ENCODE data around the gene ARSG. TPM values are rescaled to one million over a fixed set of nuclear protein-coding genes. Genes with fewer than 3 reads are reported as not detected.

ARSG gene
- total and polyA plus RNA-seq, 2 of the 13 experiments (the other 11 are each of a cell fraction or from before 2014, with no cell fraction given): 3.7 to 15.2 TPM

DNA sequence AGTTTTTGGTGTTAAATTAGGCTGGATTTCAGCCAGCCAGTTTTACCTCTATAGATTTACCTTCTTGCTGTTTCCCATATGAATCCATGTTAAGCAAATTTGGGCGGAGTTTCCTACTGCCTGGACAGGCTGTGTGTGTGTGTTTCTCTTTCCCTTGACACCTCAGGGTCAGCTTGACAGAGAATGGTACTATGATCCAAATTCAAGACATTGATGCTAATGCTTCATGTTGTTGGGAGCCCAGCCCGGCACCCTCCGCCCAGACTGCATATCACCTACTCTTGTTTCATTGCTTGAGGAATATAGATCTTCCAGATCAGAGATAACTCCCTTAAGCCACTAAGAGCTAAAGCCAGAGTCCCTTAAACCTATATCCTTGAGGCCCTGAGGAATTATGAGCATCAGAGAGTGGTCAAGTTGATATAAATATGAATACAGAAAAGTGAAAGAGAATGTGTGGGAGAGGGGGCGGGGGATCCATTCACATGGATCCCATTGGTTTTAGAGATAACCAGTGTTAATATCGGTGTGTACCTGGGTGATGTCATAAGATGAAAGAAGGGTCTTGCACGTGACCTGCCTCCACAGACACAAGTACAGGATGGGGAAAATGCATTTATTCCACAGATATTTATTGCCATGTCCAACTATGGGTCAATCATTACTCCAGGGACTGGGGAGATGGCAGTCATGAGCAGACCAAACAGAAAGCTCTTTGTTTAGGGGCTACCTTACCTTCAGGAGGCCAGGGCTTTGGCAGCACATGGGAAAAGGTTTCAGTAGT lies 96.3 kb downstream of the ARSG start (continued):
- TF ChIP-seq, protein P1, sequence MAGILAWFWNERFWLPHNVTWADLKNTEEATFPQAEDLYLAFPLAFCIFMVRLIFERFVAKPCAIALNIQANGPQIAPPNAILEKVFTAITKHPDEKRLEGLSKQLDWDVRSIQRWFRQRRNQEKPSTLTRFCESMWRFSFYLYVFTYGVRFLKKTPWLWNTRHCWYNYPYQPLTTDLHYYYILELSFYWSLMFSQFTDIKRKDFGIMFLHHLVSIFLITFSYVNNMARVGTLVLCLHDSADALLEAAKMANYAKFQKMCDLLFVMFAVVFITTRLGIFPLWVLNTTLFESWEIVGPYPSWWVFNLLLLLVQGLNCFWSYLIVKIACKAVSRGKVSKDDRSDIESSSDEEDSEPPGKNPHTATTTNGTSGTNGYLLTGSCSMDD (CRISPR knock-in tag; IDR thresholded peaks at IDR 0.05): no peak
- TF ChIP-seq PAF1 (CRISPR knock-in tag; IDR thresholded peaks at IDR 0.05) (no peak), SOX5 (CRISPR knock-in tag; IDR thresholded peaks at IDR 0.05; ENCODE audit: borderline replicate concordance) (peak; percentile 24), TEAD3 (CRISPR knock-in tag; optimal IDR thresholded peaks at IDR 0.05; ENCODE audit: borderline replicate concordance) (peak; percentile 5), NR2F6 (IDR thresholded peaks at IDR 0.05) (no peak), NR2F6 (CRISPR knock-in tag; IDR thresholded peaks at IDR 0.05) (0 out of 2 replicates have a peak, but pooled peaks have one; percentile 7), ZNF816 (CRISPR knock-in tag; IDR thresholded peaks at IDR 0.05; ENCODE audit: borderline replicate concordance) (no peak), ZNF367 (CRISPR knock-in tag; IDR thresholded peaks at IDR 0.05; ENCODE audit: borderline replicate concordance) (no peak), BORCS8-MEF2B (CRISPR knock-in tag; IDR thresholded peaks at IDR 0.05) (no peak), ZNF772 (CRISPR knock-in tag; IDR thresholded peaks at IDR 0.05) (0 out of 2 replicates have a peak, but pooled peaks have one; percentile 29), ZSCAN30 (CRISPR knock-in tag; IDR thresholded peaks at IDR 0.05) (no peak), ZNF234 (CRISPR knock-in tag; conservative IDR thresholded peaks at IDR 0.05) (no peak)
- TF ChIP-seq, protein P2, sequence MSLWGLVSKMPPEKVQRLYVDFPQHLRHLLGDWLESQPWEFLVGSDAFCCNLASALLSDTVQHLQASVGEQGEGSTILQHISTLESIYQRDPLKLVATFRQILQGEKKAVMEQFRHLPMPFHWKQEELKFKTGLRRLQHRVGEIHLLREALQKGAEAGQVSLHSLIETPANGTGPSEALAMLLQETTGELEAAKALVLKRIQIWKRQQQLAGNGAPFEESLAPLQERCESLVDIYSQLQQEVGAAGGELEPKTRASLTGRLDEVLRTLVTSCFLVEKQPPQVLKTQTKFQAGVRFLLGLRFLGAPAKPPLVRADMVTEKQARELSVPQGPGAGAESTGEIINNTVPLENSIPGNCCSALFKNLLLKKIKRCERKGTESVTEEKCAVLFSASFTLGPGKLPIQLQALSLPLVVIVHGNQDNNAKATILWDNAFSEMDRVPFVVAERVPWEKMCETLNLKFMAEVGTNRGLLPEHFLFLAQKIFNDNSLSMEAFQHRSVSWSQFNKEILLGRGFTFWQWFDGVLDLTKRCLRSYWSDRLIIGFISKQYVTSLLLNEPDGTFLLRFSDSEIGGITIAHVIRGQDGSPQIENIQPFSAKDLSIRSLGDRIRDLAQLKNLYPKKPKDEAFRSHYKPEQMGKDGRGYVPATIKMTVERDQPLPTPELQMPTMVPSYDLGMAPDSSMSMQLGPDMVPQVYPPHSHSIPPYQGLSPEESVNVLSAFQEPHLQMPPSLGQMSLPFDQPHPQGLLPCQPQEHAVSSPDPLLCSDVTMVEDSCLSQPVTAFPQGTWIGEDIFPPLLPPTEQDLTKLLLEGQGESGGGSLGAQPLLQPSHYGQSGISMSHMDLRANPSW (CRISPR knock-in tag; IDR thresholded peaks at IDR 0.05; ENCODE audit: borderline replicate concordance): no peak
- TF ChIP-seq, protein P3, sequence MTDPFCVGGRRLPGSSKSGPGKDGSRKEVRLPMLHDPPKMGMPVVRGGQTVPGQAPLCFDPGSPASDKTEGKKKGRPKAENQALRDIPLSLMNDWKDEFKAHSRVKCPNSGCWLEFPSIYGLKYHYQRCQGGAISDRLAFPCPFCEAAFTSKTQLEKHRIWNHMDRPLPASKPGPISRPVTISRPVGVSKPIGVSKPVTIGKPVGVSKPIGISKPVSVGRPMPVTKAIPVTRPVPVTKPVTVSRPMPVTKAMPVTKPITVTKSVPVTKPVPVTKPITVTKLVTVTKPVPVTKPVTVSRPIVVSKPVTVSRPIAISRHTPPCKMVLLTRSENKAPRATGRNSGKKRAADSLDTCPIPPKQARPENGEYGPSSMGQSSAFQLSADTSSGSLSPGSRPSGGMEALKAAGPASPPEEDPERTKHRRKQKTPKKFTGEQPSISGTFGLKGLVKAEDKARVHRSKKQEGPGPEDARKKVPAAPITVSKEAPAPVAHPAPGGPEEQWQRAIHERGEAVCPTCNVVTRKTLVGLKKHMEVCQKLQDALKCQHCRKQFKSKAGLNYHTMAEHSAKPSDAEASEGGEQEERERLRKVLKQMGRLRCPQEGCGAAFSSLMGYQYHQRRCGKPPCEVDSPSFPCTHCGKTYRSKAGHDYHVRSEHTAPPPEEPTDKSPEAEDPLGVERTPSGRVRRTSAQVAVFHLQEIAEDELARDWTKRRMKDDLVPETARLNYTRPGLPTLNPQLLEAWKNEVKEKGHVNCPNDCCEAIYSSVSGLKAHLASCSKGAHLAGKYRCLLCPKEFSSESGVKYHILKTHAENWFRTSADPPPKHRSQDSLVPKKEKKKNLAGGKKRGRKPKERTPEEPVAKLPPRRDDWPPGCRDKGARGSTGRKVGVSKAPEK (CRISPR knock-in tag; IDR thresholded peaks at IDR 0.05; ENCODE audit: borderline replicate concordance): no peak
- TF ChIP-seq, protein P4, sequence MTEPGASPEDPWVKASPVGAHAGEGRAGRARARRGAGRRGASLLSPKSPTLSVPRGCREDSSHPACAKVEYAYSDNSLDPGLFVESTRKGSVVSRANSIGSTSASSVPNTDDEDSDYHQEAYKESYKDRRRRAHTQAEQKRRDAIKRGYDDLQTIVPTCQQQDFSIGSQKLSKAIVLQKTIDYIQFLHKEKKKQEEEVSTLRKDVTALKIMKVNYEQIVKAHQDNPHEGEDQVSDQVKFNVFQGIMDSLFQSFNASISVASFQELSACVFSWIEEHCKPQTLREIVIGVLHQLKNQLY (CRISPR knock-in tag; IDR thresholded peaks at IDR 0.05): no peak
- TF ChIP-seq, protein P5, sequence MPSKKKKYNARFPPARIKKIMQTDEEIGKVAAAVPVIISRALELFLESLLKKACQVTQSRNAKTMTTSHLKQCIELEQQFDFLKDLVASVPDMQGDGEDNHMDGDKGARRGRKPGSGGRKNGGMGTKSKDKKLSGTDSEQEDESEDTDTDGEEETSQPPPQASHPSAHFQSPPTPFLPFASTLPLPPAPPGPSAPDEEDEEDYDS (CRISPR knock-in tag; IDR thresholded peaks at IDR 0.05): peak; percentile 27; the same call in 1 of the 2 replicates
- TF ChIP-seq, protein P6, sequence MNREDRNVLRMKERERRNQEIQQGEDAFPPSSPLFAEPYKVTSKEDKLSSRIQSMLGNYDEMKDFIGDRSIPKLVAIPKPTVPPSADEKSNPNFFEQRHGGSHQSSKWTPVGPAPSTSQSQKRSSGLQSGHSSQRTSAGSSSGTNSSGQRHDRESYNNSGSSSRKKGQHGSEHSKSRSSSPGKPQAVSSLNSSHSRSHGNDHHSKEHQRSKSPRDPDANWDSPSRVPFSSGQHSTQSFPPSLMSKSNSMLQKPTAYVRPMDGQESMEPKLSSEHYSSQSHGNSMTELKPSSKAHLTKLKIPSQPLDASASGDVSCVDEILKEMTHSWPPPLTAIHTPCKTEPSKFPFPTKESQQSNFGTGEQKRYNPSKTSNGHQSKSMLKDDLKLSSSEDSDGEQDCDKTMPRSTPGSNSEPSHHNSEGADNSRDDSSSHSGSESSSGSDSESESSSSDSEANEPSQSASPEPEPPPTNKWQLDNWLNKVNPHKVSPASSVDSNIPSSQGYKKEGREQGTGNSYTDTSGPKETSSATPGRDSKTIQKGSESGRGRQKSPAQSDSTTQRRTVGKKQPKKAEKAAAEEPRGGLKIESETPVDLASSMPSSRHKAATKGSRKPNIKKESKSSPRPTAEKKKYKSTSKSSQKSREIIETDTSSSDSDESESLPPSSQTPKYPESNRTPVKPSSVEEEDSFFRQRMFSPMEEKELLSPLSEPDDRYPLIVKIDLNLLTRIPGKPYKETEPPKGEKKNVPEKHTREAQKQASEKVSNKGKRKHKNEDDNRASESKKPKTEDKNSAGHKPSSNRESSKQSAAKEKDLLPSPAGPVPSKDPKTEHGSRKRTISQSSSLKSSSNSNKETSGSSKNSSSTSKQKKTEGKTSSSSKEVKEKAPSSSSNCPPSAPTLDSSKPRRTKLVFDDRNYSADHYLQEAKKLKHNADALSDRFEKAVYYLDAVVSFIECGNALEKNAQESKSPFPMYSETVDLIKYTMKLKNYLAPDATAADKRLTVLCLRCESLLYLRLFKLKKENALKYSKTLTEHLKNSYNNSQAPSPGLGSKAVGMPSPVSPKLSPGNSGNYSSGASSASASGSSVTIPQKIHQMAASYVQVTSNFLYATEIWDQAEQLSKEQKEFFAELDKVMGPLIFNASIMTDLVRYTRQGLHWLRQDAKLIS (CRISPR knock-in tag; IDR thresholded peaks at IDR 0.05): no peak
